Neutrophil (primary cell): ENCODE measurements around the gene MT2A.

Experiments used
- H3K27ac ChIP-seq: fragments of 200-600 bp; sonication (generic); 2 replicates; pipeline ENCODE4 v1.5.1; 2016; ENCODE audit warnings: mild to moderate bottlenecking, moderate library complexity
- H3K27me3 ChIP-seq: fragments of 200-600 bp; sonication (generic); 2 replicates; pipeline ENCODE4 v1.6.0; 2016; ENCODE audit warnings: mild to moderate bottlenecking
- H3K36me3 ChIP-seq: fragments of 200-600 bp; sonication (generic); 2 replicates; pipeline ENCODE4 v1.5.1; 2017
- H3K4me1 ChIP-seq, 2 experiments: fragments of 200-600 bp in 1 of 2; sonication (generic) in 1 of 2; 1 replicate in 1 of 2; 2 replicates in 1 of 2; pipeline versions ENCODE4 v1.5.1 to v1.6.1; 2013 to 2016; ENCODE audit warnings: low read depth in 1 of 2, low read length in 1 of 2, mild to moderate bottlenecking in 1 of 2, moderate library complexity in 1 of 2; ENCODE audit not compliant: control insufficient read depth in 1 of 2, insufficient read depth in 1 of 2
- H3K4me3 ChIP-seq, 2 experiments: fragments of 200-600 bp in 1 of 2; sonication (generic) in 1 of 2; 1 replicate in 1 of 2; 2 replicates in 1 of 2; pipeline ENCODE4 v1.5.1; 2013 to 2016; ENCODE audit warnings: low read depth in 1 of 2, low read length in 1 of 2, mild to moderate bottlenecking in 1 of 2, moderate library complexity in 1 of 2
- H3K9me3 ChIP-seq: fragments of 200-600 bp; sonication (generic); 2 replicates; pipeline ENCODE4 v1.5.1; 2016
- CTCF ChIP-seq: fragments of 200-600 bp; sonication (generic); IDR thresholded peaks from 2 replicates; pipeline ENCODE4 v1.5.1; 2016; ENCODE audit warnings: antibody characterized with exemption

The MT2A gene

GRCh38 chr16:56606476-56607108 is 1.8 kb upstream of the MT2A start:
- Histone ChIP-seq H3K27ac (no peak overlapping the region), H3K4me3 (no peak overlapping the region), H3K4me1 (peaks cover 26 to 27% of the 10 kb centered on the region in 2 experiments), H3K9me3 (no peaks in the 10 kb centered on the region), H3K27me3 (peaks cover 21% of the 10 kb centered on the region), H3K36me3 (no peaks in the 10 kb centered on the region)
- no peak for TF ChIP-seq CTCF

GRCh38 chr16:56607109-56607618 is 1.2 kb upstream of the MT2A start:
- Histone ChIP-seq H3K4me1 (peaks cover 26 to 27% of the 10 kb centered on the region in 2 experiments), H3K9me3 (no peaks in the 10 kb centered on the region), H3K27me3 (peaks cover 15% of the 10 kb centered on the region), H3K4me3 (no peak overlapping the region), H3K27ac (no peak overlapping the region), H3K36me3 (no peaks in the 10 kb centered on the region)
- TF ChIP-seq CTCF, result no peak

- no peaks in the 10 kb centered on the region for H3K36me3 ChIP-seq
- TF ChIP-seq CTCF, result no peak
- H3K27ac ChIP-seq, result peak overlapping the region; percentile 73
- H3K27me3 ChIP-seq, result peaks cover 14% of the 10 kb centered on the region
- peak overlapping the region; percentile 66 to 75 for H3K4me3 ChIP-seq
- peaks cover 26 to 27% of the 10 kb centered on the region in 2 experiments for H3K4me1 ChIP-seq
- no peaks in the 10 kb centered on the region for H3K9me3 ChIP-seq
Observed at GRCh38 chr16:56607675-56608042, 725 bp upstream of the MT2A start.

GRCh38 chr16:56608876-56609462 is 585 bp downstream of the MT2A start:
- Histone ChIP-seq H3K27me3 (peaks cover 9% of the 10 kb centered on the region), H3K36me3 (no peaks in the 10 kb centered on the region), H3K9me3 (no peaks in the 10 kb centered on the region), H3K4me3 (peak overlapping the region; percentile 66 to 75), H3K27ac (peak overlapping the region; percentile 73), H3K4me1 (peaks cover 26 to 27% of the 10 kb centered on the region in 2 experiments)
- no peak for TF ChIP-seq CTCF

GRCh38 chr16:56609463-56609921 is 1.1 kb downstream of the MT2A start:
- TF ChIP-seq CTCF, result no peak
- Histone ChIP-seq H3K4me3 (peak overlapping the region; percentile 66 to 75), H3K4me1 (peaks cover 26 to 27% of the 10 kb centered on the region in 2 experiments)

More at GRCh38 chr16:56609463-56609921, 1.1 kb downstream of the MT2A start:
- no peaks in the 10 kb centered on the region for H3K9me3 ChIP-seq
- H3K27me3 ChIP-seq, result peaks cover 7% of the 10 kb centered on the region
- peak overlapping the region; percentile 73 for H3K27ac ChIP-seq
- H3K36me3 ChIP-seq, result no peaks in the 10 kb centered on the region
